Measurements from ENCODE around the gene MAP4K4. TPM values are rescaled to one million over a fixed set of nuclear protein-coding genes. Genes with fewer than 3 reads are reported as not detected.

Gene MAP4K4
- total and polyA plus RNA-seq, 2 of the 13 experiments (the other 11 are each of a cell fraction or from before 2014, with no cell fraction given): 105 to 264 TPM

DNA sequence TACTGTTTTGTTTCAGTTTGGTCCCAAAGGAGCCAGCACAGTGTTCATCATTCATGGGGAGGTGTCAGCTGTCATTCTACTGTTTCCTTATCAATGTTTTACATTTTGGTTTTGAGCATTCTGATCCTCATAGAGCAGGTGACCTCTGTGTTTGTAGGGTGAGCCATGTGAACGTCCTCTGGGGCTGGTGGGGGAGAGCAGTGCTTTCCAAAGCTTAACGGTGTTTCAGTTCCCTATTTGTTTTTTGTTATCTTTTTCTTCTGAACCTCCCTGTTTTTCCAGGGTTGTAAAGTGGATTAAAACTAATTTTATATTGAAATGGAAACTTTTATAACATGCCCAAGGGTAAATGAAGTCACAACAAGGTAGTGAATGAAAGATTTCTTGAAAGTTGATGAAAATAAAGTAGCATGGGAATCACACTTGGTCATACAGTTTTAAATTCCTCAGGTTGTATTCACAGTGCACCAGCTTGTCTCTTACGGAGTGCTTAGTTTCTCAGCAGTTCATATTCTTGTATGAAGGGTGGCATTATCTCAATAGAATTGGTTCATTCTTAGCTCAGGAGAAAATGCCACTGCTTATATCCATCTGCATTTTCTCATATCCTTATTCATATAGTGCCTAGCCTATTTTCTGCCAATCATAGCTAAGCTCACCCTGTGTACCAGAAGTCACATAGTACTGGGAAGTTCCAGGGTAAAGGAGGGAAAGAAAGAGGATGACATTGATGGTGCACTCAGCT is 54.5 kb downstream of the MAP4K4 start (continued):
- TF ChIP-seq, protein P1, sequence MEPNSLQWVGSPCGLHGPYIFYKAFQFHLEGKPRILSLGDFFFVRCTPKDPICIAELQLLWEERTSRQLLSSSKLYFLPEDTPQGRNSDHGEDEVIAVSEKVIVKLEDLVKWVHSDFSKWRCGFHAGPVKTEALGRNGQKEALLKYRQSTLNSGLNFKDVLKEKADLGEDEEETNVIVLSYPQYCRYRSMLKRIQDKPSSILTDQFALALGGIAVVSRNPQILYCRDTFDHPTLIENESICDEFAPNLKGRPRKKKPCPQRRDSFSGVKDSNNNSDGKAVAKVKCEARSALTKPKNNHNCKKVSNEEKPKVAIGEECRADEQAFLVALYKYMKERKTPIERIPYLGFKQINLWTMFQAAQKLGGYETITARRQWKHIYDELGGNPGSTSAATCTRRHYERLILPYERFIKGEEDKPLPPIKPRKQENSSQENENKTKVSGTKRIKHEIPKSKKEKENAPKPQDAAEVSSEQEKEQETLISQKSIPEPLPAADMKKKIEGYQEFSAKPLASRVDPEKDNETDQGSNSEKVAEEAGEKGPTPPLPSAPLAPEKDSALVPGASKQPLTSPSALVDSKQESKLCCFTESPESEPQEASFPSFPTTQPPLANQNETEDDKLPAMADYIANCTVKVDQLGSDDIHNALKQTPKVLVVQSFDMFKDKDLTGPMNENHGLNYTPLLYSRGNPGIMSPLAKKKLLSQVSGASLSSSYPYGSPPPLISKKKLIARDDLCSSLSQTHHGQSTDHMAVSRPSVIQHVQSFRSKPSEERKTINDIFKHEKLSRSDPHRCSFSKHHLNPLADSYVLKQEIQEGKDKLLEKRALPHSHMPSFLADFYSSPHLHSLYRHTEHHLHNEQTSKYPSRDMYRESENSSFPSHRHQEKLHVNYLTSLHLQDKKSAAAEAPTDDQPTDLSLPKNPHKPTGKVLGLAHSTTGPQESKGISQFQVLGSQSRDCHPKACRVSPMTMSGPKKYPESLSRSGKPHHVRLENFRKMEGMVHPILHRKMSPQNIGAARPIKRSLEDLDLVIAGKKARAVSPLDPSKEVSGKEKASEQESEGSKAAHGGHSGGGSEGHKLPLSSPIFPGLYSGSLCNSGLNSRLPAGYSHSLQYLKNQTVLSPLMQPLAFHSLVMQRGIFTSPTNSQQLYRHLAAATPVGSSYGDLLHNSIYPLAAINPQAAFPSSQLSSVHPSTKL (CRISPR knock-in tag; IDR thresholded peaks at IDR 0.05): peak; percentile 78
- peak; percentile 84 for TF ChIP-seq NR2F2 (IDR thresholded peaks at IDR 0.05; ENCODE audit: borderline replicate concordance, low read depth)
- no peak for TF ChIP-seq REL (CRISPR knock-in tag; conservative IDR thresholded peaks at IDR 0.05)
- TF ChIP-seq ERF (CRISPR knock-in tag; IDR thresholded peaks at IDR 0.05): peak; percentile 51; the same call in 1 of the 2 replicates
- TF ChIP-seq, protein P2, sequence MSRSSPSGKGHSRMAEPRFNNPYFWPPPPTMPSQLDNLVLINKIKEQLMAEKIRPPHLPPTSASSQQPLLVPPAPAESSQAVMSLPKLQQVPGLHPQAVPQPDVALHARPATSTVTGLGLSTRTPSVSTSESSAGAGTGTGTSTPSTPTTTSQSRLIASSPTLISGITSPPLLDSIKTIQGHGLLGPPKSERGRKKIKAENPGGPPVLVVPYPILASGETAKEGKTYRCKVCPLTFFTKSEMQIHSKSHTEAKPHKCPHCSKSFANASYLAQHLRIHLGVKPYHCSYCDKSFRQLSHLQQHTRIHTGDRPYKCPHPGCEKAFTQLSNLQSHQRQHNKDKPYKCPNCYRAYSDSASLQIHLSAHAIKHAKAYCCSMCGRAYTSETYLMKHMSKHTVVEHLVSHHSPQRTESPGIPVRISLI (CRISPR knock-in tag; IDR thresholded peaks at IDR 0.05; ENCODE audit: borderline replicate concordance): peak; percentile 42; the same call in 1 of the 2 replicates
- TF ChIP-seq FOXK1 (CRISPR knock-in tag; IDR thresholded peaks at IDR 0.05; ENCODE audit: borderline replicate concordance, low read depth): no peak
- TF ChIP-seq, protein P3, sequence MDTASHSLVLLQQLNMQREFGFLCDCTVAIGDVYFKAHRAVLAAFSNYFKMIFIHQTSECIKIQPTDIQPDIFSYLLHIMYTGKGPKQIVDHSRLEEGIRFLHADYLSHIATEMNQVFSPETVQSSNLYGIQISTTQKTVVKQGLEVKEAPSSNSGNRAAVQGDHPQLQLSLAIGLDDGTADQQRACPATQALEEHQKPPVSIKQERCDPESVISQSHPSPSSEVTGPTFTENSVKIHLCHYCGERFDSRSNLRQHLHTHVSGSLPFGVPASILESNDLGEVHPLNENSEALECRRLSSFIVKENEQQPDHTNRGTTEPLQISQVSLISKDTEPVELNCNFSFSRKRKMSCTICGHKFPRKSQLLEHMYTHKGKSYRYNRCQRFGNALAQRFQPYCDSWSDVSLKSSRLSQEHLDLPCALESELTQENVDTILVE (CRISPR knock-in tag; IDR thresholded peaks at IDR 0.05): 0 out of 2 replicates have a peak, but pooled peaks have one; percentile 32
- TF ChIP-seq TEAD3 (CRISPR knock-in tag; optimal IDR thresholded peaks at IDR 0.05; ENCODE audit: borderline replicate concordance): peak; percentile 12
- TF ChIP-seq SIX1 (CRISPR knock-in tag; IDR thresholded peaks at IDR 0.05; ENCODE audit: borderline replicate concordance): 0 out of 2 replicates have a peak, but pooled peaks have one; percentile 10
- TF ChIP-seq MYC (CRISPR knock-in tag; IDR thresholded peaks at IDR 0.05; ENCODE audit: borderline replicate concordance): no peak
- TF ChIP-seq ZNF292 (CRISPR knock-in tag; IDR thresholded peaks at IDR 0.05; ENCODE audit: borderline replicate concordance, low read depth): 0 out of 2 replicates have a peak, but pooled peaks have one; percentile 23
- TF ChIP-seq ZSCAN20 (CRISPR knock-in tag; IDR thresholded peaks at IDR 0.05; ENCODE audit: borderline replicate concordance): no peak
- TF ChIP-seq, protein P4, sequence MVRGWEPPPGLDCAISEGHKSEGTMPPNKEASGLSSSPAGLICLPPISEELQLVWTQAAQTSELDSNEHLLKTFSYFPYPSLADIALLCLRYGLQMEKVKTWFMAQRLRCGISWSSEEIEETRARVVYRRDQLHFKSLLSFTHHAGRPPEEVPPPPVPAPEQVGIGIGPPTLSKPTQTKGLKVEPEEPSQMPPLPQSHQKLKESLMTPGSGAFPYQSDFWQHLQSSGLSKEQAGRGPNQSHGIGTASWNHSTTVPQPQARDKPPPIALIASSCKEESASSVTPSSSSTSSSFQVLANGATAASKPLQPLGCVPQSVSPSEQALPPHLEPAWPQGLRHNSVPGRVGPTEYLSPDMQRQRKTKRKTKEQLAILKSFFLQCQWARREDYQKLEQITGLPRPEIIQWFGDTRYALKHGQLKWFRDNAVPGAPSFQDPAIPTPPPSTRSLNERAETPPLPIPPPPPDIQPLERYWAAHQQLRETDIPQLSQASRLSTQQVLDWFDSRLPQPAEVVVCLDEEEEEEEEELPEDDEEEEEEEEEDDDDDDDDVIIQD (CRISPR knock-in tag; IDR thresholded peaks at IDR 0.05; ENCODE audit: low read depth): no peak
- TF ChIP-seq ZNF30 (CRISPR knock-in tag; IDR thresholded peaks at IDR 0.05): no peak
- TF ChIP-seq, protein P5, sequence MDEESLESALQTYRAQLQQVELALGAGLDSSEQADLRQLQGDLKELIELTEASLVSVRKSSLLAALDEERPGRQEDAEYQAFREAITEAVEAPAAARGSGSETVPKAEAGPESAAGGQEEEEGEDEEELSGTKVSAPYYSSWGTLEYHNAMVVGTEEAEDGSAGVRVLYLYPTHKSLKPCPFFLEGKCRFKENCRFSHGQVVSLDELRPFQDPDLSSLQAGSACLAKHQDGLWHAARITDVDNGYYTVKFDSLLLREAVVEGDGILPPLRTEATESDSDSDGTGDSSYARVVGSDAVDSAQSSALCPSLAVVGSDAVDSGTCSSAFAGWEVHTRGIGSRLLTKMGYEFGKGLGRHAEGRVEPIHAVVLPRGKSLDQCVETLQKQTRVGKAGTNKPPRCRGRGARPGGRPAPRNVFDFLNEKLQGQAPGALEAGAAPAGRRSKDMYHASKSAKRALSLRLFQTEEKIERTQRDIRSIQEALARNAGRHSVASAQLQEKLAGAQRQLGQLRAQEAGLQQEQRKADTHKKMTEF (CRISPR knock-in tag; IDR thresholded peaks at IDR 0.05): peak; percentile 46; the same call in 1 of the 2 replicates
- 0 out of 2 replicates have a peak, but pooled peaks have one; percentile 54 for TF ChIP-seq HDAC2 (CRISPR knock-in tag; IDR thresholded peaks at IDR 0.05)
- no peak for TF ChIP-seq KMT2B (CRISPR knock-in tag; IDR thresholded peaks at IDR 0.05)
- no peak for TF ChIP-seq HDAC1 (CRISPR knock-in tag; IDR thresholded peaks at IDR 0.05)
- no peak for TF ChIP-seq ZFAT (CRISPR knock-in tag; conservative IDR thresholded peaks at IDR 0.05)
- TF ChIP-seq KDM1A (CRISPR knock-in tag; IDR thresholded peaks at IDR 0.05): no peak
- no peak for TF ChIP-seq BRD4 (CRISPR knock-in tag; IDR thresholded peaks at IDR 0.05)
